HepG2 (cell line): ENCODE results near the gene PGS1. TPM values are rescaled to one million over a fixed set of nuclear protein-coding genes. Genes with fewer than 3 reads are reported as not detected.

ENCODE experiments used
- CHCHD3 ChIP-seq: sonication (generic); formaldehyde crosslinking; IDR thresholded peaks from 2 replicates; pipeline ENCODE4 v1.8.0; 2022; ENCODE audit warnings: mild to moderate bottlenecking, missing genetic modification reagents, moderate library complexity
- EP300 ChIP-seq, 3 experiments: sonication (generic) in 1 of 3; formaldehyde crosslinking in 1 of 3; IDR thresholded peaks; 2 replicates each; pipeline versions ENCODE4 v1.5.1 to v1.6.1; 2011 to 2020; ENCODE audit warnings: low read depth in 2 of 3, low read length in 2 of 3, borderline replicate concordance in 1 of 3, improper control_type of control experiment in 1 of 3, mild to moderate bottlenecking in 1 of 3, missing genetic modification reagents in 1 of 3, moderate library complexity in 1 of 3
- FIP1L1 ChIP-seq: fragments of 200-400 bp; formaldehyde crosslinking; IDR thresholded peaks from 2 replicates; pipeline ENCODE4 v1.6.1; 2018; ENCODE audit warnings: low read depth, mild to moderate bottlenecking, low read length, moderate library complexity, borderline replicate concordance; ENCODE audit not compliant: insufficient read depth
- GATAD1 ChIP-seq: IDR thresholded peaks from 2 replicates; pipeline ENCODE4 v1.6.1; 2016; ENCODE audit warnings: missing genetic modification reagents, missing compliant biosample characterization
- KAT7 ChIP-seq: IDR thresholded peaks from 2 replicates; pipeline ENCODE4 v1.6.1; 2018; ENCODE audit warnings: borderline replicate concordance, missing compliant biosample characterization
- KDM3A ChIP-seq: IDR thresholded peaks from 2 replicates; pipeline ENCODE4 v1.6.1; 2018; ENCODE audit warnings: low read depth, missing compliant biosample characterization
- KLF11 ChIP-seq: IDR thresholded peaks from 2 replicates; pipeline ENCODE4 v1.6.1; 2016; ENCODE audit warnings: missing compliant biosample characterization
- MXD4 ChIP-seq: IDR thresholded peaks from 2 replicates; pipeline ENCODE4 v1.6.1; 2016; ENCODE audit warnings: mild to moderate bottlenecking, missing biosample characterization, missing genetic modification reagents
- REL ChIP-seq: sonication (generic); formaldehyde crosslinking; conservative IDR thresholded peaks from 2 replicates; pipeline ENCODE4 v1.8.0; 2022; ENCODE audit warnings: mild to moderate bottlenecking, missing genetic modification reagents, moderate library complexity
- RFXANK ChIP-seq: IDR thresholded peaks from 2 replicates; pipeline ENCODE4 v1.6.1; 2016
- SRF ChIP-seq: IDR thresholded peaks from 2 replicates; pipeline ENCODE4 v1.6.1; 2011; ENCODE audit warnings: mild to moderate bottlenecking, low read depth, low read length, moderate library complexity
- ZNF329 ChIP-seq: sonication (generic); formaldehyde crosslinking; IDR thresholded peaks from 2 replicates; pipeline ENCODE4 v1.9.0; 2021; ENCODE audit warnings: low read depth, mild to moderate bottlenecking, missing genetic modification reagents
- ZNF556 ChIP-seq: sonication (generic); formaldehyde crosslinking; IDR thresholded peaks from 2 replicates; pipeline ENCODE4 v1.4.0; 2020; ENCODE audit warnings: mild to moderate bottlenecking, missing genetic modification reagents, borderline replicate concordance
- ZNF652 ChIP-seq: IDR thresholded peaks from 2 replicates; pipeline ENCODE4 v1.6.1; 2016; ENCODE audit warnings: low read depth, borderline replicate concordance
- ZNF781 ChIP-seq: sonication (generic); formaldehyde crosslinking; IDR thresholded peaks from 2 replicates; pipeline ENCODE4 v1.5.1; 2020; ENCODE audit warnings: borderline replicate concordance, mild to moderate bottlenecking, missing genetic modification reagents; ENCODE audit errors: not compliant biosample characterization
- ZSCAN25 ChIP-seq: sonication (generic); formaldehyde crosslinking; IDR thresholded peaks from 2 replicates; pipeline ENCODE4 v1.8.0; 2022; ENCODE audit warnings: mild to moderate bottlenecking, missing genetic modification reagents
- polyA plus RNA-seq, 8 experiments: library from polyadenylated mRNA; depleted of rRNA in 3 of 8; stranded (reverse) in 7 of 8; unstranded in 1 of 8; fragments of >200 nt; fragmentation: Illumina TruSeq in 4 of 8; extraction: Trizol in 4 of 8; gene quantifications; 2 replicates each; pipeline versions ENCODE4 v1.2.1 to v1.2.3, GENCODE V29; 2011 to 2016; ENCODE audit warnings: low read depth in 4 of 8, missing spikeins in 1 of 8, mixed read lengths in 1 of 8; ENCODE audit not compliant: insufficient read depth in 1 of 8
- total RNA-seq, 5 experiments: library from RNA; depleted of rRNA; stranded (reverse); fragments of >200 nt; fragmentation: Illumina TruSeq; extraction: Trizol; gene quantifications; 2 replicates each; pipeline ENCODE4 v1.2.3, GENCODE V29; 2016; ENCODE audit warnings: low read depth in 1 of 5
- TF ChIP-seq, protein P1 (sequence below): sonication (generic); formaldehyde crosslinking; conservative IDR thresholded peaks from 2 replicates; pipeline ENCODE4 v1.4.0; 2020; ENCODE audit warnings: mild to moderate bottlenecking, missing genetic modification reagents, moderate library complexity
- TF ChIP-seq, protein P2 (sequence below): sonication (generic); formaldehyde crosslinking; conservative IDR thresholded peaks from 2 replicates; pipeline ENCODE4 v1.4.0; 2020; ENCODE audit warnings: missing genetic modification reagents
- TF ChIP-seq, protein P3 (sequence below): sonication (generic); IDR thresholded peaks from 2 replicates; pipeline ENCODE4 v1.6.1; 2016; ENCODE audit warnings: low read depth, borderline replicate concordance
- TF ChIP-seq, protein P4 (sequence below): sonication (generic); formaldehyde crosslinking; IDR thresholded peaks from 2 replicates; pipeline ENCODE4 v1.9.0; 2021; ENCODE audit warnings: missing genetic modification reagents, mild to moderate bottlenecking, borderline replicate concordance
- TF ChIP-seq, protein P5 (sequence below): sonication (generic); formaldehyde crosslinking; IDR thresholded peaks from 2 replicates; pipeline ENCODE4 v1.9.0; 2021; ENCODE audit warnings: missing genetic modification reagents, borderline replicate concordance

Gene PGS1
- total and polyA plus RNA-seq, 2 of the 13 experiments (the other 11 are each of a cell fraction or from before 2014, with no cell fraction given), result 25.9 to 31.5 TPM

DNA sequence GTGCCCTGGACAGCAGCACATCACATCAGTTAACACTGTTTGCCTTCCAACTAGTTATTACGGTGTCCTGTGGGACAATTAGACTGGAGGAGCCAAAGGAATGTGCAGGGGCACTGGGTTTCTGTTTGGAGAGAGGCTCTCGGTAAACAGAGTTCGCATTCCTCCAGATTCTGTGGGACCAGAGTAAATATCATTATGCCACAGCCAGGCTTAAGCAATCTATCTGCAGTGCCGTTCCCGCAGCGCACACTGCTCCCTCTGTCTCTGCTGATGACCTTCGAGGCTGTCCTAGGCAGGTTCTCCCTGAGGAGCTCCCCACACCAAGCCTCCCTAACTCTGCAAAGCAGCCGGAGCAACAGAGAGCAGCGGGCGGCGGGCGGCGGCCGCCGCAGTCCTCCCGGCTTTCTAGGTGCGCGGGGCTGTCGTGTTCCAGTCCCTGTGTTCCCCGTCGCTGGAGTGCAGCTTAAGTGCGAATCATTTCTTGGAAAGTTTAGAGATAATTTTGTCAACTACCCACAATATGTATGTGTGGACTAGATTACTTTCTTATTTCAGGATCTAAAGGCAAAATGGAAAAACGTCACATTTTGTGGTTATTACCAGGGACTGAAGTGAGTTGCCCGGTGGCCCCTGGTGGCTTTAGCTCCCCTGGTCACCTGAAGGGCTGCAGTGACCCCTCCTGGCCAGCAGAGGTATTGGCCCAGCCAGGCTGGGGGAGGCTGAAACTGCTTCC lies 43.3 kb downstream of the PGS1 start (continued):
- TF ChIP-seq, protein P1, sequence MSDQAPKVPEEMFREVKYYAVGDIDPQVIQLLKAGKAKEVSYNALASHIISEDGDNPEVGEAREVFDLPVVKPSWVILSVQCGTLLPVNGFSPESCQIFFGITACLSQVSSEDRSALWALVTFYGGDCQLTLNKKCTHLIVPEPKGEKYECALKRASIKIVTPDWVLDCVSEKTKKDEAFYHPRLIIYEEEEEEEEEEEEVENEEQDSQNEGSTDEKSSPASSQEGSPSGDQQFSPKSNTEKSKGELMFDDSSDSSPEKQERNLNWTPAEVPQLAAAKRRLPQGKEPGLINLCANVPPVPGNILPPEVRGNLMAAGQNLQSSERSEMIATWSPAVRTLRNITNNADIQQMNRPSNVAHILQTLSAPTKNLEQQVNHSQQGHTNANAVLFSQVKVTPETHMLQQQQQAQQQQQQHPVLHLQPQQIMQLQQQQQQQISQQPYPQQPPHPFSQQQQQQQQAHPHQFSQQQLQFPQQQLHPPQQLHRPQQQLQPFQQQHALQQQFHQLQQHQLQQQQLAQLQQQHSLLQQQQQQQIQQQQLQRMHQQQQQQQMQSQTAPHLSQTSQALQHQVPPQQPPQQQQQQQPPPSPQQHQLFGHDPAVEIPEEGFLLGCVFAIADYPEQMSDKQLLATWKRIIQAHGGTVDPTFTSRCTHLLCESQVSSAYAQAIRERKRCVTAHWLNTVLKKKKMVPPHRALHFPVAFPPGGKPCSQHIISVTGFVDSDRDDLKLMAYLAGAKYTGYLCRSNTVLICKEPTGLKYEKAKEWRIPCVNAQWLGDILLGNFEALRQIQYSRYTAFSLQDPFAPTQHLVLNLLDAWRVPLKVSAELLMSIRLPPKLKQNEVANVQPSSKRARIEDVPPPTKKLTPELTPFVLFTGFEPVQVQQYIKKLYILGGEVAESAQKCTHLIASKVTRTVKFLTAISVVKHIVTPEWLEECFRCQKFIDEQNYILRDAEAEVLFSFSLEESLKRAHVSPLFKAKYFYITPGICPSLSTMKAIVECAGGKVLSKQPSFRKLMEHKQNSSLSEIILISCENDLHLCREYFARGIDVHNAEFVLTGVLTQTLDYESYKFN (CRISPR knock-in tag), result peak; percentile 92
- no peak for TF ChIP-seq ZNF329
- 0 out of 2 replicates have a peak, but pooled peaks have one; percentile 57 for TF ChIP-seq KAT7 (CRISPR knock-in tag)
- TF ChIP-seq KLF11 (CRISPR knock-in tag), result no peak
- peak; percentile 93; the same call in 1 of the 2 replicates for TF ChIP-seq ZNF556 (CRISPR knock-in tag)
- peak; percentile 77 for TF ChIP-seq GATAD1 (CRISPR knock-in tag)
- TF ChIP-seq RFXANK (CRISPR knock-in tag), result peak; percentile 86
- TF ChIP-seq ZSCAN25 (CRISPR knock-in tag), result peak; percentile 91
- TF ChIP-seq, protein P2, sequence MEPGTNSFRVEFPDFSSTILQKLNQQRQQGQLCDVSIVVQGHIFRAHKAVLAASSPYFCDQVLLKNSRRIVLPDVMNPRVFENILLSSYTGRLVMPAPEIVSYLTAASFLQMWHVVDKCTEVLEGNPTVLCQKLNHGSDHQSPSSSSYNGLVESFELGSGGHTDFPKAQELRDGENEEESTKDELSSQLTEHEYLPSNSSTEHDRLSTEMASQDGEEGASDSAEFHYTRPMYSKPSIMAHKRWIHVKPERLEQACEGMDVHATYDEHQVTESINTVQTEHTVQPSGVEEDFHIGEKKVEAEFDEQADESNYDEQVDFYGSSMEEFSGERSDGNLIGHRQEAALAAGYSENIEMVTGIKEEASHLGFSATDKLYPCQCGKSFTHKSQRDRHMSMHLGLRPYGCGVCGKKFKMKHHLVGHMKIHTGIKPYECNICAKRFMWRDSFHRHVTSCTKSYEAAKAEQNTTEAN (CRISPR knock-in tag), result 0 out of 2 replicates have a peak, but pooled peaks have one; percentile 25
- TF ChIP-seq CHCHD3, result no peak
- TF ChIP-seq KDM3A (CRISPR knock-in tag), result peak; percentile 98
- TF ChIP-seq SRF, result peak; percentile 54; the same call in 1 of the 2 replicates
- no peak for TF ChIP-seq FIP1L1
- TF ChIP-seq EP300 (IDR thresholded peaks at IDR 0.05; ENCODE audit: low read depth in 2 of 2, low read length in 2 of 2), result peak; percentile 98
- peak; percentile 98 for TF ChIP-seq EP300 (CRISPR knock-in tag; IDR thresholded peaks at IDR 0.05; ENCODE audit: borderline replicate concordance)
- TF ChIP-seq, protein P3, sequence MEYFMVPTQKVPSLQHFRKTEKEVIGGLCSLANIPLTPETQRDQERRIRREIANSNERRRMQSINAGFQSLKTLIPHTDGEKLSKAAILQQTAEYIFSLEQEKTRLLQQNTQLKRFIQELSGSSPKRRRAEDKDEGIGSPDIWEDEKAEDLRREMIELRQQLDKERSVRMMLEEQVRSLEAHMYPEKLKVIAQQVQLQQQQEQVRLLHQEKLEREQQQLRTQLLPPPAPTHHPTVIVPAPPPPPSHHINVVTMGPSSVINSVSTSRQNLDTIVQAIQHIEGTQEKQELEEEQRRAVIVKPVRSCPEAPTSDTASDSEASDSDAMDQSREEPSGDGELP, result peak; percentile 74; the same call in 1 of the 2 replicates
- TF ChIP-seq REL, result no peak
- TF ChIP-seq MXD4 (CRISPR knock-in tag), result peak; percentile 85
- TF ChIP-seq, protein P4, sequence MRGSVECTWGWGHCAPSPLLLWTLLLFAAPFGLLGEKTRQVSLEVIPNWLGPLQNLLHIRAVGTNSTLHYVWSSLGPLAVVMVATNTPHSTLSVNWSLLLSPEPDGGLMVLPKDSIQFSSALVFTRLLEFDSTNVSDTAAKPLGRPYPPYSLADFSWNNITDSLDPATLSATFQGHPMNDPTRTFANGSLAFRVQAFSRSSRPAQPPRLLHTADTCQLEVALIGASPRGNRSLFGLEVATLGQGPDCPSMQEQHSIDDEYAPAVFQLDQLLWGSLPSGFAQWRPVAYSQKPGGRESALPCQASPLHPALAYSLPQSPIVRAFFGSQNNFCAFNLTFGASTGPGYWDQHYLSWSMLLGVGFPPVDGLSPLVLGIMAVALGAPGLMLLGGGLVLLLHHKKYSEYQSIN, result no peak
- peak; percentile 41; the same call in 1 of the 2 replicates for TF ChIP-seq ZNF652 (CRISPR knock-in tag)
- peak; percentile 83 for TF ChIP-seq ZNF781 (CRISPR knock-in tag)
- TF ChIP-seq, protein P5, sequence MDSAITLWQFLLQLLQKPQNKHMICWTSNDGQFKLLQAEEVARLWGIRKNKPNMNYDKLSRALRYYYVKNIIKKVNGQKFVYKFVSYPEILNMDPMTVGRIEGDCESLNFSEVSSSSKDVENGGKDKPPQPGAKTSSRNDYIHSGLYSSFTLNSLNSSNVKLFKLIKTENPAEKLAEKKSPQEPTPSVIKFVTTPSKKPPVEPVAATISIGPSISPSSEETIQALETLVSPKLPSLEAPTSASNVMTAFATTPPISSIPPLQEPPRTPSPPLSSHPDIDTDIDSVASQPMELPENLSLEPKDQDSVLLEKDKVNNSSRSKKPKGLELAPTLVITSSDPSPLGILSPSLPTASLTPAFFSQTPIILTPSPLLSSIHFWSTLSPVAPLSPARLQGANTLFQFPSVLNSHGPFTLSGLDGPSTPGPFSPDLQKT, result no peak
